Measurements from ENCODE around the gene SPNS2.

GRCh38 chr17:4480929-4481898, 17.5 kb upstream of the SPNS2 start:
- TF ChIP-seq CTCF (conservative IDR thresholded peaks at IDR 0.05; ENCODE audit: low read length): no peak
- TF ChIP-seq EZH2phosphoT487 (IDR thresholded peaks at IDR 0.05; ENCODE audit: borderline replicate concordance): no peak
